ENCODE data around the gene HMGA1. TPM values are rescaled to one million over a fixed set of nuclear protein-coding genes. Genes with fewer than 3 reads are reported as not detected.

HMGA1 gene
- total and polyA plus RNA-seq, 8 donors: 17.0 to 38.7 (median 21.5) TPM

Small RNAs within 50 kb of the gene (microRNA-seq; reads per million reads assigned to microRNA genes)
- gene MIR6835: 0 reads per million in 2 donors

Other genes with a start within 250 kb of the HMGA1 start
- gene GRM4, start 90.8 kb upstream of the HMGA1 start, total RNA-seq: 1 to 10 TPM in 3 of 6 donors, under 1 TPM in 3; 0.23 to 1.9 (median 1.1) TPM
- 1 to 10 TPM; 2.2 to 6.8 TPM for gene GRM4, start 90.8 kb upstream of the HMGA1 start, polyA plus RNA-seq
- gene SMIM29, start 12.1 kb downstream of the HMGA1 start, total RNA-seq: 10 to 100 TPM in 1 of 6 donors, 1 to 10 TPM in 5; 5.9 to 12.4 (median 7.1) TPM
- gene SMIM29, start 12.1 kb downstream of the HMGA1 start, polyA plus RNA-seq: 10 to 100 TPM; 29.9 to 35.0 TPM
- gene NUDT3, start 155.8 kb downstream of the HMGA1 start, total RNA-seq: 10 to 100 TPM; 10.7 to 20.7 (median 16.0) TPM
- 10 to 100 TPM in 1 of 2 donors, 1 to 10 TPM in 1; 7.1 to 12.0 TPM for gene NUDT3, start 155.8 kb downstream of the HMGA1 start, polyA plus RNA-seq
- gene RPS10, start 189.2 kb downstream of the HMGA1 start, total RNA-seq: 1,000 to 10,000 TPM in 2 of 6 donors, 100 to 1,000 TPM in 4; 565 to 1,127 (median 903) TPM
- gene RPS10, start 189.2 kb downstream of the HMGA1 start, polyA plus RNA-seq: 1,000 to 10,000 TPM; 1,140 to 1,334 TPM
- 1 to 10 TPM in 1 of 6 donors, under 1 TPM in 5; 0.25 to 1.4 (median 0.63) TPM for gene PACSIN1, start 229.2 kb downstream of the HMGA1 start, total RNA-seq
- gene PACSIN1, start 229.2 kb downstream of the HMGA1 start, polyA plus RNA-seq: 1 to 10 TPM; 1.2 to 2.0 TPM

Measured in pancreas (tissue), 8 donors.